NB4 (cell line): ENCODE results near the gene IPPK.

Experiments used
- DNase-seq: peaks from one replicate; pipeline ENCODE4 v3.0.0; 2010; ENCODE audit warnings: low read depth
- H3K4me3 ChIP-seq: one replicate; pipeline ENCODE4 v1.5.1; 2011; ENCODE audit warnings: mild to moderate bottlenecking, low read depth, low read length, moderate library complexity
- CTCF ChIP-seq: IDR thresholded peaks from one replicate; pipeline ENCODE4 v1.5.1; 2012; ENCODE audit warnings: low read depth, low read length
- MAX ChIP-seq: IDR thresholded peaks from 2 replicates; pipeline ENCODE4 v1.6.1; 2011; ENCODE audit warnings: low read depth, low read length
- MYC ChIP-seq: IDR thresholded peaks from 2 replicates; pipeline ENCODE4 v1.6.1; 2011; ENCODE audit warnings: low read depth, low read length
- POLR2A ChIP-seq: IDR thresholded peaks from 2 replicates; pipeline ENCODE4 v1.6.1; 2011; ENCODE audit warnings: mild to moderate bottlenecking; ENCODE audit not compliant: insufficient read length; ENCODE audit errors: extremely low read depth

Gene IPPK

GRCh38 chr9:92668746-92669526 lies 995 bp downstream of the IPPK start:
- TF ChIP-seq CTCF: no peak
- TF ChIP-seq MYC: no peak
- TF ChIP-seq POLR2A: no peak
- no peak for TF ChIP-seq MAX
- H3K4me3 ChIP-seq: peak overlapping the region; percentile 78
- peak; percentile 41 for DNase-seq

GRCh38 chr9:92666912-92667532 lies 2.9 kb downstream of the IPPK start:
- TF ChIP-seq POLR2A: no peak
- no peak for TF ChIP-seq MYC
- TF ChIP-seq CTCF: no peak
- no peak for TF ChIP-seq MAX
- H3K4me3 ChIP-seq: no peak overlapping the region
- no peak for DNase-seq

GRCh38 chr9:92666236-92666635 lies 3.7 kb downstream of the IPPK start:
- no peak overlapping the region for H3K4me3 ChIP-seq
- no peak for DNase-seq
- TF ChIP-seq POLR2A (no peak), MAX (no peak), CTCF (no peak), MYC (no peak)

- H3K4me3 ChIP-seq: no peak overlapping the region
- no peak for DNase-seq
- TF ChIP-seq MYC: no peak
- no peak for TF ChIP-seq POLR2A
- no peak for TF ChIP-seq MAX
- TF ChIP-seq CTCF: no peak
These were observed 4.1 kb downstream of the IPPK start for GRCh38 chr9:92665836-92666235.

GRCh38 chr9:92664394-92665152 lies 5.4 kb downstream of the IPPK start:
- H3K4me3 ChIP-seq: no peak overlapping the region
- TF ChIP-seq MAX (no peak), CTCF (no peak), MYC (no peak), POLR2A (no peak)
- no peak for DNase-seq
